Measurements from ENCODE around the gene SSNA1.

SSNA1 gene

GRCh38 chr9:137222190-137223077, 34.0 kb downstream of the SSNA1 start, which contains the start of gene RNF208:
Gene RNF208 (minus strand): TSS chr9:137222240. CDS start chr9:137221212, 1,028 bp downstream.
- peak; percentile 76 for DNase-seq

- DNase-seq = peak; percentile 99
These were observed 34.8 kb downstream of the SSNA1 start for GRCh38 chr9:137223078-137223970.

- no peak for DNase-seq
These were observed 36.6 kb downstream of the SSNA1 start, which contains the start of gene CYSRT1 for GRCh38 chr9:137224830-137225694. Gene CYSRT1 (plus strand): TSS chr9:137225174. CDS start chr9:137225622, 448 bp downstream.

GRCh38 chr9:137225699-137226331, 37.3 kb downstream of the SSNA1 start:
- no peak for DNase-seq

GRCh38 chr9:137226338-137227053, 38.0 kb downstream of the SSNA1 start:
- peak; percentile 73 for DNase-seq

DNA sequence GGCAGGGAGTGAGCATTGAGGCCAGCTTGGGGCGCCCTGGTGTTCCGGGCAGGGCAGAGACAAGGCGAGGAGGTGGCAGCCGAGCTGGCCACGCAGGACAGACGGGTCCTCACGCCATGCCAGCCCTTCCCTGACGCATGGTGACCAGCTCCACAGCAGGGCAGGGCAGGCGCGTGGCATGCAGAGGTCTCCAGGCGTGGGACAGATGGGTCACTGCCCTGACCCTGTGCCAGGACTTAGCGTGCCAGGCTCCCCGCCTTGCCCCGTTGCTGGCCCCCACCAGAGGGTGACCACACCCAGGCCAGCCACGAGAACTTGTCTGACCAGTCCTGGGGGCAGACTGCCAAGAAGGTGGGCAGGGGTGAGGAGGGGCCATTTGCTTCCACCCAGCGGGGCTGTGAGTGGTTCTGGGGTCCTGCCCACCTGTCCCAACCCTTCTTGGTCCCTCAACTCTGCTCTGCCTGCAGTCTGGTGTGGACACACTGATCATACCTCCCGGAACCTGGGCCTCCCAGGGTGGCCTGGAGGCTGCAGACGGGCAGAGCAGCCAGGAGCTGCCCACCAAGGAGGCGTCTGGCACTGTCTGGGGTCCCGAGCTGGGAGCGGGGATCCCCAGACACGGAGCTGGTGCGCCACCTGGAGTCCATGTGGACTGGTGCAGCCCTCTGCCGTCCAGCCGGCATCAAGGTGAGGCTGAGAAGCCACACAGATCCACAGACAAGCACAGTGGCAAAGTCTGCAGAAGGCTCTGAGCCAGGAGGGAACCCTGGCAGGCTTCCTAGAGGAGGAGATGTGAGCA, 38.8 kb downstream of the SSNA1 start, which contains the start of gene RNF224:
TSS of gene RNF224 (plus strand) at position 449 of the 799 bp plus-strand sequence. CDS start 834 bp downstream, outside the sequence.
- peak; percentile 93 for DNase-seq

GRCh38 chr9:137227853-137228505, 39.5 kb downstream of the SSNA1 start:
- DNase-seq = no peak

DNA sequence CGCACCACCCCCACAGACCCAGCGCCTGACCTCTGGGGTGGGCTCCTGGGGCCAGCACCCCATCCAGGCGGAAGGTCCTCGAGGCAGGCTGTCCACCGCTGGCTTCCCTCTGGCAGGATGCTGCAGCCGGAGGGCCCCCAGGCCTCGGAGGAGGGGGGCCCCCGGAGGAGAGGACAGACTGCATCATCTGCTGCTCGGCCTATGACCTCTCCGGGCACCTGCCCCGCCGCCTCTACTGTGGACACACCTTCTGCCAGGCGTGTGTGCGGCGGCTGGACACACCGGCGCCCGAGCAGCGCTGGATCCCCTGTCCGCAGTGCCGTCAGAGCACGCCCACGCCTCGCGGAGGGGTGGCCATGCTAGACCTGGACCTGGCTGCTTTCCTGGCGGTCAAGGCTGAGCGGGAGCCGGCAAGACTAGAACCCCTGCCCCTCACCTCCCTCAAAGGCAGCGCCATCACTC, 40.1 kb downstream of the SSNA1 start:
- DNase-seq = peak; percentile 48

DNA sequence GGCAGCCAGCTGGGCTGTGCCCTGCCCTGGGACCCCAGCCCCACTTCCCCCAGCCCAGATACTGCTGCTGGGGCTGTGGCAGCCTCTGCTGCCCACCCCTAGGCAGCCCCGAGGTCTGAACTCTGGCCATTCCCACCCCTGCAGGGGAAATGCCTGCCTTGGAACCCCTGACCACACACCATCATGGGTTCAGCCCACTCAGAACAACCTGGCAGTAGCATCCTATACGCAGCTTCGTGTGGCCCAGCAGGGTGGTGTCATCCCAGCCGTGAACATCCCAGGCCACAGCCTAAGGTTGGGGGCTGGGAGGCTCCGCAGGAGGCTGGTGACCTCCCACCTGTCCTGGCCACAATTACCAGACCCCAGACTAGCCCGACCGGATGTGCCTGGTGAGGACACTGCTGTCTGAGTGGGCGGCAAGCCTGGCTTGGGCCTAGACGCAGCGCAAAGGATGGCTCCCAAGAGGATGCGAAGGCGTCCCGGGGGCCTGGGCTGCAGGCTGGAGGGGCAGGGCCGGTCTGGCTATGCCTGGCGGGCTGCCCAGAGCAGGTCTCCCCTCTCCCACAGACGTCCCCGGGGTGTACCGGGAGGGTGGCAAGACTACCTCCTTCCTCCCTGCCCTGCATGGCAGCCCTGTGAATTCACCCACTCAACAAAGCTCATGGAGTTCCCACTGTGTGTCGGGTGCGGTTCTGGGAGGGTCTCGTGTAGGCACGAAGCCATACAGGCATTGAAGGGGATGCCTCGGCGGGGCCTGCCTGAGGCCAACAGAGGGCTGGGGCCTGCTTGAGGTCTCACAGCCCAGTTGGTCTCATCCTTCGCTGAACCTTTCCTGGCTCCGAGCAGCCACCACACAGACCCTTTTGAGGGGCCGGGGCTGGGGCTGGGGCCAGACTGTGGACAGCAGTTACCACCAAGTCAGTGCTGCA, 40.8 kb downstream of the SSNA1 start:
- DNase-seq = no peak

DNA sequence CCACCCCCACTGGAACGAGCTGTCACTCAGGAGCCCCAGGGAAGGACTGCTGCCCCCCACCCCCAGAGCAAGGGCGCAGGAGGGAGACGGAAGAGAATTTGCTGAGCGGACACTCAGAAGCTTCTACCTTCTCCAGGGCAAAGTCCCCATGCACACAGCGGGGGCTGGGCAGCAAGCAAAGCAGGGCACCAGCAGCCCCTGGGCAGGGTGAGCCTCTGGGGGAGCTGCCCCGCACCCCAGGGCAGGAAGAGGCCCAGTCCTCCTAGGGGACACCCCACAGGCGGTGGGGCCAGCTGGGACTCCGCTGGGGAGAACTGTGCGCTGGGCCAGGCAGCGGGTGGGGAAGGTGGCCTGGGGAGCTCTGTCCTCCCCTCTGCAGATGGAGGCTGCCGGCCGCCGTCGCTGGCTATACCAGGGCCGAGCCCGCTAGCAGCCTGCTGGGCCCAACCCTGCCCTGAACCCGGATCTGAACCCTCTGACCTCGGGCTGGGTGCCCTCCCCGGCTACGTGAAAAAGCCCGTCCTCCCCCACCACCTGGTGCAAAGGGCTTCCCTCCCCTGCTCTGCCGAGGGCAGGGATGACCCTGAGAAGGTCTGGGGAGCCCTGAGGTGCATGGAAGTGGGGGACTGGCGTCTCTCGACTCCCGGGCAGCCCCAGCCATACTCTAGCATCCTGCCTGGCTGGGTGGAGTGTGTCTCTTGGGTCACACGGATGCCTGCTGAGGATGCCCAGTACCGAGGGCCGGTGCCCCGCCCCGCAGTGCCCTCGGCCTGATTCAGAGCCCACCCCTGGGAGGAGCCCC, 41.6 kb downstream of the SSNA1 start:
- DNase-seq = no peak

- no peak for DNase-seq
These were observed 42.4 kb downstream of the SSNA1 start, which contains the start of gene SLC34A3 for GRCh38 chr9:137230705-137231371. Gene SLC34A3 (plus strand): TSS chr9:137230901. CDS start chr9:137231703, 802 bp downstream.

DNA sequence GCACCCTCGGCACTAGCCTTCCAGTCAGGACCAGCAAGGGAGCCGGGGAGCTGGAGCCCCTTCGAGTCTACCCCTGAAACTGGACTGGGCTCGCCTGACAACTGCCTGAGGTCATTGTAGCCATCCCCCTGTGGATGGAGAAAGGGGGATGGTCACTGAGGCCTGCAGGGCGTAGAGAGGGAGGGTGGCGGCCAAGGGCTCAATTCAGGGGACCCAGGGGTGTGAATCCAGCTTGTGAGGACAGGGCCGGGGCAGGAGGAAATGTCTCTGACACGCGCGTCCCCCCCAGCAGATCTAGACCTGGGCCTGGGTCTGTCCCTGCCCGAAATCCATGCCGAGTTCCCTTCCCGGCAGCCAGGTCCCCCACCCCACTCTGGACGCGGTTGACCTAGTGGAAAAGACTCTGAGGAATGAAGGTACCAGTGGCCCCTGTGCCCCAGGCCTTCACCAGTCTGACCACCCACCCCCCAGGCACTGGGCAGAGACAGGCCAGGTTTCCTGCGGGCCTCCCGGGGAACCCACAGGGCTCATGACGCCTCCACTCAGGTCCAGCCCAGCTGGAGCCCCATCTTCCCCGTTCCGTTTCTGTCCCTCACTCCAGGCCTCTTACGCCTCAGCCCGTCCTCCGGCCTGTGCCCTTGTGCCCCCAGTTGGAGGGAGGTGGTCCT, 43.0 kb downstream of the SSNA1 start:
- DNase-seq = no peak

DNA sequence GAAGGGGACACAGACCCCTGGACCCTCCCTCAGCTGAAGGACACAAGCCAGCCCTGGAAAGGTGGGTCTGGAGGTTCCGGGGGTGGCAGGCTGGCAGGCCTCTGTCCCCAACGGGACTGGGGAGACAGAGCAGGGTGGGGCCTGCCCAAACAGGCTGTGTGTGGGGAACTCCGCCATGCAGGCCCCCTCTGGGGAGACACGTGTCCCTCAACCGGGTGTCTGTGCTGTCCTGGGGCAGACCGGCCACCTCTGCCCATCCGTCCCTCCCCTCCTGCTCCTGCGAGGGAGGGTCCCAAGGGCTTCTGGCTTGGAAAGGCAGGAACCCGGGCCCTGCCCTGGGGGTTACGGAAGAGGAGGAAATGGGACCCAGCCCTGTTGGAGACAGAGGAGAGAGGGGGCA, 43.6 kb downstream of the SSNA1 start:
- no peak for DNase-seq

DNA sequence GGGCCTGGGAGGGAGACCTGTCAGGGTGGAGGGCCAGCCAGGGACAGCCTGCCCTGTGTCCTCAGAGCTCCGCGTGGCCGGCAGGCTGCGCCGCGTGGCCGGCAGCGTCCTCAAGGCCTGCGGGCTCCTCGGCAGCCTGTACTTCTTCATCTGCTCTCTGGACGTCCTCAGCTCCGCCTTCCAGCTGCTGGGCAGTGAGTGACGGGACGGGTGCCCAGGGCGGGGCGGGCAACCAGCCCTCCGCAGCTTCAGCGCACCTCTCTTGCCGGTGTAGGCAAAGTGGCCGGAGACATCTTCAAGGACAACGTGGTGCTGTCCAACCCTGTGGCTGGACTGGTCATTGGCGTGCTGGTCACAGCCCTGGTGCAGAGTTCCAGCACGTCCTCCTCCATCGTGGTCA, 44.0 kb downstream of the SSNA1 start:
- DNase-seq = no peak

GRCh38 chr9:137233143-137233980, 44.9 kb downstream of the SSNA1 start:
- DNase-seq = peak; percentile 93
